ENCODE measurements around the gene APOBEC3B.
"Not testable (repeated sequence)": the region's sequence is repeated elsewhere in the genome, so short reads cannot be mapped to it uniquely, and the experiment has no call there.

The APOBEC3B gene

DNA sequence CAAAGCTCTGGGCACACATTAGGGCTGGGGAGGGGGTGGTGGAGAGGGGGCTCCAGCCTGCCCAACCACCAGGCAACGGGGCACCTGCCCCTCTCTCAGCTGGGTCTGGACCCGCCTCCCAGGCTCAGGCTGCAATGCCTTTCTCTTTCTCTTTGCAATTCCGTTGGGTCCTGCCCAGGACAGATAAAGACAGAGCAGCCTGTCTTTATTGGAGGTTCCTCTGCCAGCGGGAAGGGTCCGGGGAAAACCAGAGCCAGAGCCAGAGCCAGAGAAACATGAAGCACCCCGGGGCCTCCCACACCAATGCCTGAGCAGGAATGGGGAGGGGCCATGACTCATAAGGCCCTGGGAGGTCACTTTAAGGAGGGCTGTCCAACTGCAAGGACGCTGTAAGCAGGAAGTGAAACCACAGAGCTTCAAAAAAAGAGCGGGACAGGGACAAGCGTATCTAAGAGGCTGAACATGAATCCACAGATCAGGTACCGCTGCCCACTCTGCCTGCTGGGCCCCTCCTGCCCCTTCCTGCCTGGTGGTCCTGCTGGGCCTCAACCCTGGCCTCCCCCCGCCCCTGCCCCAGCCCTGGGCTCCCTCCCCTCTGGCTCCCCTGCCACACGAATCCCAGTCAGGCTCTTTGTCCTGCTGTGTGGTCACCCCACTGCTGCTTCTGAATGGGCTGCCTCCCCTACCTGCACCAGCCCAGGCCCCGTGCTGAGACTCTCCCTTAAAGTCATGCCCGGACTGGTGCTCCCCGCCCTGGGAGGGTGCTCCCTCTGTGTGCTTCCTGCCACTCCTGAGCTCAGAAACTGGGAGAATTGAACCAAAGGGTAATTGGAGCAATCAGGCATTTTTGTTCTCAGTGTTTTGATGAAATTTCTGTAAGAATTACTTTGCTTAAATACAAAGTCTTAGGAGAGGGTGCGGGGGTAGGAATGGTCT lies at the start of gene APOBEC3B:
APOBEC3B (plus strand) TSS at position 356 of the 936 bp plus-strand sequence; CDS start at position 463, 107 bp downstream.
- DNase-seq, result peak; percentile 70

DNA sequence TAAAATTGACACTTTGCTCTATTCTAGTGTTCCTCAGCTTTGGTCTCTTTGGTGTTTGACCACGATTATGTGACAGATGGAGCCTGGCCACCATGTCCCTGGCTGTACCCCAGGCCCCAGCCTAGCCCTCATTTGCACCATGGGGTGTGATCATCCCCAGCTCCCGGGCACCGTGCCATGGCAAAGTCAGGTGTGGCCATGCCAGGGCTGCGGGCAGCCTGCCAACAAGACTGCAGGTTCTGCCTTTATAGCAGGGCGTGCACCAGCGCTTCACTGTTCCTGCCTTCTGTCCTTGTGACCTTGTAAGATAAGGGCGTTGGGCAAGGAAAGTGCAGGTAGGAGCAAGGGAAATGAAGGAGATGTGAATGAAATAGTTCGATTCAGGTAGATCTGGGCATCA lies 47.1 kb upstream of the APOBEC3B start:
- DNase-seq, result peak; percentile 89

DNA sequence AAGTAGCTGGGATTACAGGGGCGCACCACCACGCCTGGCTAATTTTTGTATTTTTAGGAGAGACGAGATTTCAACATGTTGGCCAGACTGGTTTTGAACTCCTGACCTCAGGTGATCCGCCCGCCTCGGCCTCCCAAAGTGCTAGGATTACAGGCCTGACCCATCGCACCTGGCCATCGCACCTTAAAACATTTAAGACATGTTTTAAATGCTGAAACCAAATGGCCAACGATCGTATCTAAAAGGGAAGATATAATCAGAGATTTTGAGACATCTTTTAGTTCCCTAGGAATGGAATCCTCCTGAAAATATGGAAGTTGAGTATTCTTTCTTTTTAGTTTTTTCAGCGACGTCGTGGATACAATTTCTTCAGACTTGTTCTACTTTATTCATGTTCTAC lies 46.5 kb upstream of the APOBEC3B start:
- DNase-seq, result no peak

DNA sequence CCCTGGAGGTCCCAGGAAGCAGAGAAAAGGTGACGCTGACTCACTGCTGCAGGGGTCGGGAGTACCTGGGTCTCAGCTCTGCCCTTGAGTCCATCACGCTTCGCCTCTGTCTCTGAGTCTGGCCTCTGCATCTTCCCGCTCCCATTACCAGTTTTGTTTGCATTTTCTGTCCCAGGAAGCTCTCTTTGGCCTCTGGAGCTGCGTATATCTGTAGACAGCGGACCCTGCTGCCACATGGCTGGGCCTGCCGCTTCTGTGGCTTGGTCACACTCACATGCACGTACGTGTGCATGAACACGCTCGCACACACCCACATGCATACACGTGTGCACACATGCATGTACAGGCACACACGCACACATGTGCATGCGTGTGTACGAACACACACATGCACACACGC lies 45.6 kb upstream of the APOBEC3B start:
- no peak for DNase-seq

DNA sequence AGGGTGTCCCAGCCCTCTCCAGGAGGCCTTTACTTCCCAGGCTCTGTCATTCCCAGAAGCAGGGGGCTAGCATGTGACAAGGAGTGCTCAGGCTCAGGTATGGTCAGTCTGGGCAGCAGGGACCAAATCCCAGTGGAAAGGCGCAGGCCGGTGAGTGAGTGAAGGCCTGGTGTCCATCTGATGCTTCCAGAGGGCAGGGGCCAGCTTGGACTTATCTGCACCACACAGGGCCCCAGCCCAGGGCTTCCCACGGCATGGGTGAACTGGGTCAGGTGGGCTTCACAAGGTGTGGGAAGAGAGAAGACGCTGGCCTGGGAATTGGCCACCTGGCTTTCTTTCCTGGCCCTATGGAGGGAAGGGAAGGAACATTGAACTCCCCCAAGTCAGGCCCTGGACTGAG lies 45.1 kb upstream of the APOBEC3B start:
- DNase-seq, result no peak

DNA sequence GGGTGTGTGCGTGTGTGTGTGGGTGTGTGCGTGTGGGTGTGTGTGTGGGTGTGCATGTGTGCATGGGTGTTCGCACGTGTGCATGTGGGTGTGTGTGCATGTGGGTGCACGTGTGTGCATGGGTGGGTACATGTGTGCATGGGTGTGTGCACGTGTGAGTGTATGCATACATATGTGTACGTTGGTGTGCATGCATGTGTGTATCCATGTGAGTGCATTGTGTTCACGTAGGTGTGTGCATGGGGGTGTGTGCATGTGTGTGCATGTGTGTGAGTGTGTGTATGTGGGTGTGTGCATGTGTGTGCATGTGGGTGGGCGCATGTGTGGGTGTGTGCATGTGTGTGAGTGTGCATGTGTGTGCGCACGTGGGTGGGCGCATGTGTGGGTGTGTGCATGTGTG lies 44.6 kb upstream of the APOBEC3B start:
- DNase-seq, result no peak

DNA sequence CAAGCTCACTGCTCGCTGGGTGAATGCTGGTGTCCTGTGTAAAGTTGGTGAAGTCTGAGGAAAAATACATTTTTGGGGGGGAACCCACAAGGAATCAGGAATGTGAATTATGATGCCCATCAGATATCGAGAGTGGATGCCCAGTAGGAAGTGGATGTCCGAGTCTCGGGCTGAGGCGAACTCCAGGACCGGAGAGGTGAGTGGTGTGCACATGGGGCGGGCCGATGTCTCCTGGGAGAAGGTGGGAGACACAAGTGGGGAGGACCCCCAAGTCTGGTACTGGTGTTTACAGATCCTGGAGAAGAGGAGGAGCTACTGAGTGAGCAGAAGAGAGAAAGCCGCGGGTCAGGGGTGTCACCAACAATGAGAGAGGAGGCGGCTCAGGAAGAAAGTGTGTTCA lies 43.9 kb upstream of the APOBEC3B start:
- DNase-seq, result no peak

DNA sequence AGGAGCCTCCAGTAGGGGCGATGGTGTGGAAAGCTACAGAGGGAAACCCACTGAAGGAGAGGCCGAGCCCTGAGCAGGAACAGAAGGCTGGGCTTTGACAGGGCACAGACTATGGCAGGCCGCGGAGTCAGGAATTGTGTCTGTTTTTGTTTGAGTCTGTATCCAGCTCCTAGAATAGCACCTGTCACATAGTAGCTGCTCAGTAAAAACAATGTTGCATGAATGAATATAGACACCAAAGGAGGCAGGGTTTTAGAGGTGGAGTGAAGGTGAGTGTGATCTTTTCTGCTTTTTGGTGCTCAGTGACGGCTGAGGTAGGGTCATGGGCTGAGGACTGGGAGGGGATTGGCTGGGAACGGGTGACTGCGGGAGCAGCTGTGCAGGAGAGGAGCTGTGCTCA lies 43.2 kb upstream of the APOBEC3B start:
- no peak for DNase-seq

DNA sequence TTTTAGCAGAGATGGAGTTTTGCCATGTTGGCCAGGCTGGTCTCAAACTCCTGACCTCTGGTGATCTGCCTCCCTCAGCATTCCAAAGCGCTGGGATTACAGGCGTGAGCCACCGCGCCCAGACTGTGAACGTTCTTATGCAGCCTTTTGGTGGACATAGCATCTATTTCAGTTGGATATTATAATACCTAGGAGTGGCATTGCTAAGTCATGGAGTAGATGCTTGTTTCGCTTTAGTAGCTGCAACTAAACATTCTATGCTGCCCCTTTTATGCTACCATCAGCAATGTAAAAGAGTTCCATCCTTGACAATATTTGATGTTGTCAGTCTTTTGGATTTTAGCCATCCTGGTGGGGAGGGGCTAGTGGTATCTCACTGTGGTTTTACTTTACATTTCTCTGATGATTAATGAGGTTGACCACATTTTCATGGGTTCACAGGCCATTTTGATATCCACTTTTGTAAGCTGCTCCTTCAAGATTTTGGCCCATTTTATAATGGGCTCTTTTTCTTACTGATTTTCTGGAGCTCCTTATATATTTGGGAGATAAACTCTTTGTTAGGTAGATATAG lies 41.2 kb upstream of the APOBEC3B start:
- DNase-seq, result no peak

DNA sequence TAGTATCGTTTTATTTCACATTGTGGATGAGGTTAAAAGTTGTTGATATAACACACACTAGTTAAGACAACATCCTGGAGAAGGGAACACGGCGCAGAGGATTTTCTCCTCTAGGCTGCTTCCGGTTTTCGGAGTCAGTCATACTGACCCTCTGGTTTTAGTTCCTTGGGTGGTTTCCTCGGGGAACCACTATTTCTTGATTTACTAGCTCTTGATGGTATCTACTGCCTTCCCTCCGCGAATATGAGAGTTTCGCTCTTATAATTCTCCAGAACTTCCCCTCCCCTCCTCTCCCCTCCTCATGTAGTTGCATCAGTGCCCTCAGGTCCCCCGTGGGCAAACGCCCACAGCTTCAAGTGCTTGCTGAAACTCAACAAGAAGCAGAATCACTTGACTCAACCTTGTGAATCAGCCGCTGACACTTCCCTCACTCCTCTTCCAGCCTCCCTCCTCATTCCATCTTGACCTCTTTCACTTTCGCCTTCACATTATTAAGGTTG lies 40.6 kb upstream of the APOBEC3B start:
- no peak for DNase-seq

DNA sequence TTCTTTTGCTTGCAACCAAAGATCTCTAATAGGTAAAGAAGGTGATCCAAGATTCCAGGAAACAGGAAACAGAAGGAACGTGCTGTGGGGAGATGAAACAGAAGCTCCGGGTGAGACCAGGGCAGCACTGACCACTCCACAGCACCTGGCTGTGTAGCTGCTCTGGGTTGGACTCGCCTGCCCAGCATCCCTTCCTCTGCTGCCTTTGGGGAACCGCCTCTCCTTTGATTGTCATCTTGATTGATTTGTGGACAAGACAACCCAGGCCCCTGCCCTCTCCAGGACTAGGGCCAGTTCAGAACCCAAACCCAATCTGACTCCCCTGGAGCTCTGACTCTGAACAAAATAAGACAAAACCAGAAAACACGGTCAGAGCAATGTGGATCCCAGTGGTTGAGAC lies 39.4 kb upstream of the APOBEC3B start:
- no peak for DNase-seq

DNA sequence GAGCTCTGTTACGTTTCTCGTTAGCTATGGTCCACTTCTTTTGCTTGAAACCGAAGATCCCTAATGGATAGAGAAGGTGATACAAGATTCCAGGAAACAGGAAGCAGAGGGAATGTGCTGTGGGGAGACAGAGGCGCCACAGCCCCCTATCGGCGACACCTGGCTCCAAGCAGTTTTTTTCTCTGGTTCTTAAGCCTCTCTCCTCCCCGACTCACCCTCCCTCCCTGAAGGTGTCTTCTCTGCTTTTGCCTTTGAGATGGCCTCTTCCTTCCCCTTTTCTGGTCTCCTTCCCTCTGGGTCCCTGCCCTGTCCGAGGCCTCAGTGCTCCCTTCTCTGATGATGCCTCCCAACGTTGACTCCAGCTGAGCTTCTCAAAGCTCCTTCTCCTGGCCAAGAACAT lies 38.9 kb upstream of the APOBEC3B start:
- no peak for DNase-seq

DNA sequence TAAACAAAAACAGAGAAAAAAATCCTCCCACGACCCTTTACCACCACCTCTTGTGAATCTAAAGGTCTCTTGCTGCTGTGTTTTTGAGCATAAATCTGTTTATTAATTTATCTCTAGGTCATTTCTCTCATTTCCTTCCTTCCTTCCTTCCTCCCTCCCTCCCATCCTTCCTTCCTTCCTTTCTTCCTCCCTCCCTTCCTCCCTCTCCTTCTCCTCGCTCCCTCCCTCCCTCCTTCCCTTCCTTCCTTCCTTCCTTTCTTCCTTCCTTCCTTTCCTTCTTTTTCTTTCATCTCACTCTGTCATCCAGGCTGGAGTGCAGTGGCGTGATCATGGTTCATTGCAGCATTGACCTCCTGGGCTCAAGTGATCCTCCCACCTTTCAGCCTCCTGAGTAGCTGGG lies 38.3 kb upstream of the APOBEC3B start:
- DNase-seq, result no peak

DNA sequence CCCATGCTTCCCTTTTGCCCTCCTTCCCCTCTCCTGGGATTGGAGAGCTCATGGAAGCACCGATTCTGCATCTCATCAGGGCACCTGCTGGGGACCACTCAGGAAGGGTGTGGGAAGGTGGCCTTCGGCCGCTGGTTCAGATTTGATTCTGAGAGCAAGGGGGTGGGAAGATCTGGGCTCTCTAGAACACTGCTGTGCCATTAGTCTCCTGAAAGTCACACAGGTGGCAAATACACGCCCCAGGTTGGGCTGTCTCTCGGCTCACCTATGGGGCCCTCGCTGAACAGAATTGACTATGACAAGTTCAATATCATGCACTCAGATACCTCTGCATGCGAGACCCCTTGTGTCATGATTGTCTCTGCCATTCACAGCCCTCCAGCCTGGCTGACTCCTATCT lies 37.5 kb upstream of the APOBEC3B start:
- DNase-seq, result no peak

DNA sequence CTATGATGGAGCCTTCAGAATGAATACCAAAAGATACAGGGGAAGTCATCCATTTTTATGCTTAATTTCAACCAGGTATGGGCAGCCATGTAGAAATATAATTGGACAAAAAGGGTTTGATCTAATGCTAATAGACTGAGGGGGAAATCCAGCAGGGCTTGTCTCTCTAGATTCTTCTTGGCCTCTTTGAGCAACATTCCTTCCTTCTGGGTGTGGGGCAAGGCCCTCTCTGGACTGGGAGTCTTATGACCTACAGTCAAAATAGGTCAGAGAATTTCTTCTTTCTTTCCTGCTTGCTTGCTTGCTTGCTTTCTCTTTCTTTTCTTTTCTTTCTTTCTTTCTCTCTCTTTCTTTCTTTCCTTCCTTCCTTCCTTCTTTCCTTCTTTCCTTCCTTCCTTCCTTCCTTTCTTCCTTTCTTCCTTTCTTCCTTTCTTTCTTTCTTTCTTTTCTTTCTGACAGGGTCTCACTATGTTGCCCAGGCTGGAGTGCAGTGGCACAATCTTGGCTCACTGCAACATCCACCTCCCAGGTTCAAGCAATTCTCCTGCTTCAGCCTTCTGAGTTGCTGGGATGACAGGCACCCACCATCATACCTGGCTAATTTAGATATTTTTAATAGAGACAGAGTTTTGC lies 36.3 kb upstream of the APOBEC3B start:
- DNase-seq, result not testable (repeated sequence)

DNA sequence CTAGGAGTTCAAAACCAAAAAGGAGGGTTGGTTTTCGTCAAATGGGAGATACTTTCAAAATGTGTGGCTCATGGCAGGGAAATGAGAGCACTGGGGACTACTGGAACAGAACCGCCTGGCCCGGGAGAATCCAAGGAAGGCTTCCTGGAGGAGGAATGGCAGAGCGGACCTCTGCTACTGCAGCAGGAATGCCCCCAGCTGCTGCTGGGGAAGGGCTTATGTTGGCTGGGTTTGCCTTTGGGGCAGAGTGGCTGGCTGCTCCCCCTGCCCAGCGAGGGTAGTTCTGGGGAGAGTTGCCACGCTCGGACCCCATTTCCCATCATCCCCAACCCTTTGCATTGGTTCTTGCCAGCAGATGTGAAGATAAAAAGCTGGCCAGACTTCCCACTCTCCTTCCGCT lies 35.4 kb upstream of the APOBEC3B start:
- DNase-seq, result no peak

DNA sequence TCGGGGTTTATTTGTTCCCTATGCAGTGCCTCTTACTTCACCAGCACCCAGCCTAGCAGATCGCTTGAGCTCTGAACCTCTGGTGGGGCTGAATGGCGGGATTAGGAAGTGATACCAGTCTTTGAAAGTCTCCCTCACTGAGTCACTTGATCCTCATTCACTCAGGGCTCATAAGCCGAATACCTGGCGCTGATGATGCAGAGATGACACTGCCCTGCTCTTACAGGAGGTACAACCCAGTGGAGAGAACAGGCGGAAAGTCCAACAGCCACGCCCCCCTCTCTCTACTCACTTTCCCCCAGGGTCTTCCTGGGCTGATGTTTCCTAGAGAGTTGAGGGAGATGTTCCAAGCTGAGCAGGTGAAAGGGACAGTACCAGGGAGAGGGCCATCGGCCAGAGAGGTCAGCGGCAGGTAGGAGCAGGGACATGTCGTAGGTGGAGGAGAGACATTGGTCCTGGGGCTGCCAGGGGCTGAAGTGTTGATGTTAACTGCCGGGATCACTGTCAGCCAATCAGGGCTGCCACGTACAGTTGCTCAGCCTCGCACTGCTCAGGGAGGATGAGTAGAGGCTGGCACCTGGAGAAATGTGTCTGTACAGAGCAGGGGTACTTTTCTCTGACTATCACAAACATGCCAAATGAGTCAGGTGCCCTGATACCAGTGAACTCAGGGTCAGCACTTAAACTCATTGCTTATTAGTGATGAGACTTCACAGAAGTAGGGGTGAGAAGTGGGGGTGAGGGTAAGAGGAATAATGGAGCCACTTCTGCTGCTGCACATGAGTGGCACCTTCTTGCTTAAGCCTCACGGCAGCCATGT lies 34.6 kb upstream of the APOBEC3B start:
- no peak for DNase-seq

DNA sequence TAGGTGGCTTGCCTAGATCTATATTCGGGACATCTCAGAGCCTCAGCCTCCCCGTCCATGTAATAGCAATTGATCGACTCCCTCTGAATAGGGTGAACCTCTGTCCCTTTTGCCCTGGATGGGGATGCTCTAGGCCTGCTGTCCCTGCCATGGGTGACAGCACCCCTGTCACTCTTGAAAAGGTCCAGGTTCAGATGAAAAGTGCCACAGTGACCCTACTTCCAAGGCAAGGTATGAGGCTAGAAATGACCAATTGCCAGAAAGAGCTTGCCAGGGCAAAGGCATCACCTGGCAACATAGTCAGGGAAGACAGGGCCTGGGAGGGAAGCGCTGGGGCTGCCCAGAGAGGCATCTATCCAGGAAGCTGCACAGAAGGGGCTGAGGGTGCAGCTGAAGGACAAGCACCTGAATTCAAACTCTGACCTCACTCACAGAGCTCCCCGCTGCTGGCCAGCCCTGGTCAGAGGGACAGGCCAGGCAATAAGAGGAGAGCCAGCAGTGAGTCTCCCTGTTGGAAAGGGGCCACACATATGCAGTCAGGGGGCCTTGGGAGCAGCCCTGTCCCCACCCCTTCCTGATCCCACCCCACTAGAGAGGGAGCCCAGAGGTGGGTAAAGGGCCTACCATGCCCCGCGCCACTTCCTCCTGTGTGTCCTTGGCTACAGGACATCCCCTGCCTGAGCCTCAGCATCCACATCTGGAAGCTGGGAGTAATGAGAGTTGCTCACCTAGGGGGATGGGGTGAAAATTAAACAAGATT lies 33.8 kb upstream of the APOBEC3B start:
- DNase-seq, result no peak

DNA sequence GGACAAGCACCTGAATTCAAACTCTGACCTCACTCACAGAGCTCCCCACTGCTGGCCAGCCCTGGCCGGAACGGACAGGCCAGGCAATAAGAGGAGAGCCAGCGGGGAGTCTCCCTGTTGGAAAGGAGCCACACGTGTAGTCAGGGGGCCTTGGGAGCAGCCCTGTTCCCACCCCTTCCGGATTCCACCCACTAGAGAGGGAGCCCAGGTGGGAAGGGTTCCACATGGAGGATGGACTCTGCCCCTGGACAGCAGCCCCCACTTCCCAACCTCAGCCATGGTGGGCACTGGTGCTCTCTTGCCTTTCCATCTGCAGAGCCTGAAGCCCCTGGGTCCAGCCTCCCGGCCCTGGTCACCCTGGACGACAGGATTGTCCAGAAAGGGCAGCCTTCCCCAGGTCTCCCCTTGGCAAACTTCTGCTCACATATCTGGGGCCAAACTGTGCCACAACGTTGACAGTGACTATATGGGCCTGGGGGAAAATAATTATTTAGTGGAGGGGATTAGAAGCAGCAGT lies 32.2 kb upstream of the APOBEC3B start:
- DNase-seq, result no peak

DNA sequence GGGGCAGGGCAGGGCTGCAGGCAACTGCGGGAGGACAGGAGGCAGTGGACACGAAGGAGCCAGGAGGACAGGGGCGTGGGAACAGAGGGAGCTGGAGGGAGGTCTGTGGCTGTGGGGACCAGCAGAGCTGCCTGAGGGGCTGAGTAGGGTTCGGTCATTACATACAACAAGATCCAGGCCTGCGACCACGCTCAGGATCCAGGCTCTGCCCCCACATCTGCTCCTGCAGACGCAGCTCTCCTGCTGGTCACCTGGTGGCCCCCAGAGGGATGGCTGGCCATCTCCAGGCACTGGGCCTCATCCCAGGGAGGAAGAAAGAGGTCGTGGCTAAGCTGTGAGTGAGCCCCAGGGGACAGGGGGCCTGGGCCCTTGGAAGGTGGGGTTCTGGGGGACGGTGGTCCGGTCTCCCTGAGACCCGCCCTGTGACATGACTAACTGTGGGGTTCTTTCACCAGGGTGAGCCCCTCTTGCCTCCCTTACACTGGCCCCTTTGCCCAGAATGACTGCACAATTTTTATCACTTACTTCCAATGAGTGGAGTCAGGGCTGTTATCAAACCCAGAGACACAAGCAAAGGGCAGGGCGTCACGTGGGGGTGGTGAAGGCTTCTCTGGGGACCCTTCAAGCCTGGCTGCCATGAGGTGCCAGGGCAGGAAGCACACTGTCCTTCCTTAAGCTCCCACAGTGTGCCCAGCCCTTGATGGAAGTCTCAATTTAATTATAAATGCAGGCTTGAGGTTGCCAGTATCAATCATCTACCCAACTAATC lies 31.4 kb upstream of the APOBEC3B start:
- DNase-seq, result no peak

DNA sequence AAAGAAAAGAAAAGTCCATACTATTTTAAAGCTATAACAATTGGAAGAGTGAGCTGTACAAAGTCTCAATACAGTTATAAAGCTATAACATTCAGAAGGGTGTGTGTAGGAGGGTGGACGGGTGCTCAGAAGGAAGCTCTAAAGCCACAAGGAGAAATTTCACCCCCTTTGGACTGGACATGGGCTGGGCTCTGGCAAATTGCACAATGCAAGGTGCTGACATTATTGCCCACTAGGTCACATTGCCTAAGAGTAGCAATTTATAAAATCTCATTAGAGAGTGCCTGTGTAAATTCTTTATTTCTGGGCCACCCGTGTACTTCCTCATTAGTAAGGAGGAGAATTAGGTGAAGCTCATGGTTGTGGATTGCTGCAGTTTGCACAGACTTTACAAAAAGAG lies 30.4 kb upstream of the APOBEC3B start:
- DNase-seq, result no peak
